Activated T-helper 17 cell treated with anti-CD3 and anti-CD28 coated beads, Interleukin-2, amount 50 U/mL, for 72 hours (primary cell): ENCODE results near the gene LHX2. TPM values are rescaled to one million over a fixed set of nuclear protein-coding genes. Genes with fewer than 3 reads are reported as not detected.
"Not testable (repeated sequence)": the region's sequence is repeated elsewhere in the genome, so short reads cannot be mapped to it uniquely, and the experiment has no call there.

Source experiments
- ATAC-seq: fragments of 150-1000 bp; cut with Tn5 transposase; replicated peaks from 2 replicates; pipeline ENCODE4 v1.10.0; 2021; ENCODE audit warnings: mild to moderate bottlenecking, moderate library complexity
- H3K27ac Mint-ChIP-seq: one replicate; pipeline ENCODE4 v1.8.0; 2022; ENCODE audit warnings: mixed read lengths
- H3K27me3 Mint-ChIP-seq: one replicate; pipeline ENCODE4 v1.8.0; 2022; ENCODE audit warnings: mixed read lengths
- H3K36me3 Mint-ChIP-seq: one replicate; pipeline ENCODE4 v1.8.0; 2022; ENCODE audit warnings: low read depth, mild to moderate bottlenecking, mixed read lengths
- H3K4me1 Mint-ChIP-seq: one replicate; pipeline ENCODE4 v1.8.0; 2022; ENCODE audit warnings: mixed read lengths
- H3K4me3 Mint-ChIP-seq: one replicate; pipeline ENCODE4 v1.8.0; 2022; ENCODE audit warnings: mild to moderate bottlenecking, mixed read lengths
- H3K9me3 Mint-ChIP-seq: one replicate; pipeline ENCODE4 v1.8.0; 2022; ENCODE audit warnings: mixed read lengths
- total RNA-seq, 2 donors: library from RNA; stranded (reverse); gene quantifications; one replicate each; pipeline ENCODE4 v1.2.3, GENCODE V29; 2022

The LHX2 gene
- total RNA-seq, 2 donors from 2014 or later = not detected

GRCh38 chr9:123990427-123990826 is 21.1 kb upstream of the LHX2 start:
- Mint-ChIP-seq H3K27me3 (peaks cover 43% of the 10 kb centered on the region), H3K9me3 (no peaks in the 10 kb centered on the region), H3K4me1 (no peaks in the 10 kb centered on the region), H3K36me3 (no peaks in the 10 kb centered on the region), H3K27ac (no peak overlapping the region), H3K4me3 (no peak overlapping the region)
- ATAC-seq = no peak

- not testable (repeated sequence) for H3K36me3 Mint-ChIP-seq, H3K4me3 Mint-ChIP-seq, H3K27ac Mint-ChIP-seq, H3K4me1 Mint-ChIP-seq, ATAC-seq, H3K9me3 Mint-ChIP-seq
- H3K27me3 Mint-ChIP-seq = peaks cover 45% of the 10 kb centered on the region
Observed at GRCh38 chr9:123992679-123993078, 18.9 kb upstream of the LHX2 start.

DNA sequence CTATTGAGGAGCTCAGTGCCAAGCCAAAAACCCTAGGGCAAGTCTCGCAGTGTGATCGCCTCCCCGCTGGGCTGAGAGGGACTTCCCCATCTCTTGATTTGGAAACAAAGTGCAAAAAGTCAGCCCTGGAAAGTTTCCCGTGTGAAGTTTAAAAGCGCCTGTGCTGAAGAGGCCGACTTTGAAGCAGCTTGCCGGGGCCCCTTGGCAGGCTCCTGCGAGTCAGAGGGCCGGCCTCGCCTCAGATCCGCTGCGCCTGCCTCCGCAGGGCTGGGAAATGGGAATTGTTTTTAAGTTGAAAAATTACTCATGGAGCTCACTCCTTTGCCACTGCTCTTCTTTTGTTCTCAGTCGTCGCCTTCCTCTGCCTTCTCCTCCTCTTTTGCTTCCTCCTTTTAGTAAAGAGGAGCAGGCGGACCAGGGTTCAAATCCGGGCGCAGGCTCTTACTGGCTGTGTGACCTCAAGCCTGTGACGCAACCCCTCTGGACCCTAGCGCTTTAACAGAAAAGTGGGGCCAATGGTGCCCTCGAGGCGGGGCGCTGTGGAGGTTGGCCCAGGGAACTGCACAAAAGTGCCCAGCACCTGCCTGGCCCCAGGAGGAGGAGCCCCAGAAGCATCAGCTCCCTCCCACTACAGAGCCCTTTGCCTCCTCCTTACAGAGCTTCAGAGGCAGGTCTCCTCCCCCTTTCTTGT is 14.7 kb upstream of the LHX2 start:
- no peak overlapping the region for H3K27ac Mint-ChIP-seq
- H3K27me3 Mint-ChIP-seq = peaks cover 66% of the 10 kb centered on the region
- H3K4me3 Mint-ChIP-seq = peak overlapping the region; percentile 57

GRCh38 chr9:123997665-123998277 is 13.8 kb upstream of the LHX2 start:
- peaks cover 75% of the 10 kb centered on the region for H3K27me3 Mint-ChIP-seq
- ATAC-seq = peak; percentile 60
- peaks cover 6% of the 10 kb centered on the region for H3K36me3 Mint-ChIP-seq
- H3K9me3 Mint-ChIP-seq = no peaks in the 10 kb centered on the region
- H3K4me1 Mint-ChIP-seq = peaks cover 24% of the 10 kb centered on the region
- H3K4me3 Mint-ChIP-seq = peak overlapping the region; percentile 57
- no peak overlapping the region for H3K27ac Mint-ChIP-seq

More for the DNA sequence above, 14.7 kb upstream of the LHX2 start:
- peak; percentile 66 for ATAC-seq
- no peaks in the 10 kb centered on the region for H3K9me3 Mint-ChIP-seq
- H3K4me1 Mint-ChIP-seq = peaks cover 24% of the 10 kb centered on the region
- H3K36me3 Mint-ChIP-seq = peaks cover 6% of the 10 kb centered on the region

DNA sequence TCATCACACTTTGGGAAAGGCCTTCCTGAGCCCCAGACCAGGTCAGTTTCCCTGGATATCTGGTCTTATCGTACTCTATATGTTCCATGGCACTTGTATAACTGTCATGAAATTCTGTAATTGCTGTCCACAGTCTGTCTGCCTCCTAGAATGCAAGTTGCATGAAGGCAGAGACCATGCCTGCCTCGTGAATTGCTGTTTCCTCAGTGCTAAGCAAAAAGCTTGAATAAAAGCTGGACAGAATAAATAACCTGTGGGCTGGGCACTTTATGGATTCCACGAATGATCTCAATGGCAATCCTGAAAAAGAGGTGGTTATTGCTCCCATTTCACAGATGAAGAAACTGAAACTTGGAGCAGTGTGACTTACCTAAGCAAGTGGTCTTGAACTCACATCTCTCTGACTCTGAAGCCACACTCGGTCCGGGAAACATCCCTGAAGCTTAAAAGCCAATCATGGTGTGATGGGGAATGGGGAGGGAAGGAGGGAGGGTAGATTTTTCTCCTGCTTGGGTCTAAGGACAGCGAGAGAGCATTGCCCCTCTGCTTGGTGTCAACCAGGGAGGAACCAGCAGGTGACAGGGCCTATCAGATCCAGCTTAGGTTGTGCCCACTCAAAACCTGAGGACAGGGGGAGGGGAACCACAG is 13.2 kb upstream of the LHX2 start:
- H3K36me3 Mint-ChIP-seq = peaks cover 6% of the 10 kb centered on the region
- H3K27ac Mint-ChIP-seq = no peak overlapping the region
- H3K9me3 Mint-ChIP-seq = no peaks in the 10 kb centered on the region
- peak overlapping the region; percentile 57 for H3K4me3 Mint-ChIP-seq
- peaks cover 81% of the 10 kb centered on the region for H3K27me3 Mint-ChIP-seq
- H3K4me1 Mint-ChIP-seq = peaks cover 24% of the 10 kb centered on the region
- no peak for ATAC-seq

GRCh38 chr9:123998970-123999621 is 12.5 kb upstream of the LHX2 start:
- Mint-ChIP-seq H3K4me3 (peak overlapping the region; percentile 57), H3K36me3 (peaks cover 6% of the 10 kb centered on the region), H3K27ac (no peak overlapping the region), H3K4me1 (peaks cover 24% of the 10 kb centered on the region), H3K27me3 (peaks cover 83% of the 10 kb centered on the region), H3K9me3 (no peaks in the 10 kb centered on the region)
- no peak for ATAC-seq

- ATAC-seq = no peak
- H3K27ac Mint-ChIP-seq = no peak overlapping the region
Observed at GRCh38 chr9:123999661-124000060, 11.9 kb upstream of the LHX2 start.

GRCh38 chr9:124000161-124000783 is 11.3 kb upstream of the LHX2 start:
- Mint-ChIP-seq H3K4me3 (peak overlapping the region; percentile 40), H3K27me3 (peaks cover 85% of the 10 kb centered on the region), H3K4me1 (peaks cover 24% of the 10 kb centered on the region), H3K9me3 (no peaks in the 10 kb centered on the region), H3K36me3 (peaks cover 6% of the 10 kb centered on the region), H3K27ac (no peak overlapping the region)
- ATAC-seq = no peak

More at GRCh38 chr9:123999661-124000060, 11.9 kb upstream of the LHX2 start:
- peaks cover 24% of the 10 kb centered on the region for H3K4me1 Mint-ChIP-seq
- H3K9me3 Mint-ChIP-seq = no peaks in the 10 kb centered on the region
- H3K27me3 Mint-ChIP-seq = peaks cover 83% of the 10 kb centered on the region
- peaks cover 6% of the 10 kb centered on the region for H3K36me3 Mint-ChIP-seq
- peak overlapping the region; percentile 57 for H3K4me3 Mint-ChIP-seq

- Mint-ChIP-seq H3K4me1 (peaks cover 24% of the 10 kb centered on the region), H3K9me3 (no peaks in the 10 kb centered on the region), H3K4me3 (peak overlapping the region; percentile 40), H3K27me3 (peaks cover 85% of the 10 kb centered on the region), H3K27ac (no peak overlapping the region), H3K36me3 (peaks cover 6% of the 10 kb centered on the region)
- no peak for ATAC-seq
Observed at GRCh38 chr9:124000784-124001457, 10.6 kb upstream of the LHX2 start.

DNA sequence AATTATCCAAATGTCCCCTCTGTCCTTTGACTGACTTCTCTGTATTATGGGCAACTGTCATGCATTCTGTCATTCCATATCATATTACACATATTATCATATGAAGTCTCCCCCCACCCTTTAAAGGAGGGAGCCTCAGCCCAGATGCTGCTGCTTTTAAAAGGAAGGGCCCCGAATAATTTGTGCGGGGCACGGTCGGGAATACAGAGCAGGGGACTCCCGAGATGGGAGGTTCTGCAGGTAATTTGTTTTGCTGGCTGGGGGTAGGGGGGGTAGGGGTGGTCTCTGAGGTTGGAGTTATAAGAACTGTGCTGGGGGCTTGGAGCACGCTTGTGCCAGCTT is 10.1 kb upstream of the LHX2 start:
- peaks cover 6% of the 10 kb centered on the region for H3K36me3 Mint-ChIP-seq
- no peaks in the 10 kb centered on the region for H3K9me3 Mint-ChIP-seq
- ATAC-seq = no peak
- H3K4me1 Mint-ChIP-seq = peaks cover 24% of the 10 kb centered on the region
- no peak overlapping the region for H3K27ac Mint-ChIP-seq
- peaks cover 86% of the 10 kb centered on the region for H3K27me3 Mint-ChIP-seq
- no peak overlapping the region for H3K4me3 Mint-ChIP-seq

GRCh38 chr9:124001866-124002525 is 9.6 kb upstream of the LHX2 start:
- Mint-ChIP-seq H3K27ac (no peak overlapping the region), H3K9me3 (no peaks in the 10 kb centered on the region), H3K4me1 (peaks cover 24% of the 10 kb centered on the region), H3K27me3 (peaks cover 90% of the 10 kb centered on the region), H3K36me3 (peaks cover 6% of the 10 kb centered on the region), H3K4me3 (no peak overlapping the region)
- no peak for ATAC-seq

- H3K4me1 Mint-ChIP-seq = peaks cover 11% of the 10 kb centered on the region
- no peak for ATAC-seq
- H3K36me3 Mint-ChIP-seq = peaks cover 13% of the 10 kb centered on the region
- H3K27ac Mint-ChIP-seq = no peak overlapping the region
- no peak overlapping the region for H3K4me3 Mint-ChIP-seq
- H3K9me3 Mint-ChIP-seq = no peaks in the 10 kb centered on the region
- peaks cover 87% of the 10 kb centered on the region for H3K27me3 Mint-ChIP-seq
Observed at GRCh38 chr9:124003636-124004349, 7.8 kb upstream of the LHX2 start.

DNA sequence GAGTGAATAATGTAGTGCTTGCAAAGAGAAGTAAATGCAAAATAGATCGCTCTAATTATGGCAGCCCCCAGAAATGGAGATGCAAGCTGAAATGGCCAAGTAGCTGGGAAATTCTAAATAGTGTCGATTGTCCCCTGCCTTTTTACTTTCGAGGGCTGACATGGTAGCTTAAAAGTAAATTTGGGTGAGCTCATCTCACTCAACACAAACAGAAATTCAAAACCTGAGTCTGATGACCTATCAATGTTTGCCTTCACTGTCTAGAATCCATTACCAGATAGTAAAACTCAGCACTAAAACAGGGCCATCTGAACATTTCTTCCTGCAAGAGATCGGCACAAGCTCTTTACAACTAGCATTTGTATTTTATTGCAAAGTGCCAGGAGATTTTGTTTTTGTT is 7.0 kb upstream of the LHX2 start:
- peaks cover 6% of the 10 kb centered on the region for H3K4me1 Mint-ChIP-seq
- peaks cover 87% of the 10 kb centered on the region for H3K27me3 Mint-ChIP-seq
- no peak for ATAC-seq
- H3K27ac Mint-ChIP-seq = no peak overlapping the region
- no peaks in the 10 kb centered on the region for H3K9me3 Mint-ChIP-seq
- no peak overlapping the region for H3K4me3 Mint-ChIP-seq
- H3K36me3 Mint-ChIP-seq = peaks cover 16% of the 10 kb centered on the region
